GM19238 (cell line): ENCODE measurements around the gene S100A4.
"Not testable (repeated sequence)": the region's sequence is repeated elsewhere in the genome, so short reads cannot be mapped to it uniquely, and the experiment has no call there.

Experiments used
- DNase-seq: peaks from one replicate; pipeline ENCODE4 v3.0.0; 2011; ENCODE audit warnings: low spot score; ENCODE audit not compliant: insufficient read length

The S100A4 gene

GRCh38 chr1:153545067-153546055 lies at the start of gene S100A4:
Gene S100A4, minus strand, starts transcription at chr1:153545806. Its CDS starts 1,012 bp downstream, at chr1:153544794.
- DNase-seq, result no peak

- DNase-seq, result no peak
Measured at GRCh38 chr1:153592748-153593147, 47.1 kb upstream of the S100A4 start.

GRCh38 chr1:153588482-153588881 lies 42.9 kb upstream of the S100A4 start:
- no peak for DNase-seq

- not testable (repeated sequence) for DNase-seq
Measured at GRCh38 chr1:153588033-153588432, 42.4 kb upstream of the S100A4 start.

GRCh38 chr1:153587314-153587713 lies 41.7 kb upstream of the S100A4 start:
- no peak for DNase-seq

GRCh38 chr1:153586347-153586746 lies 40.7 kb upstream of the S100A4 start:
- DNase-seq, result no peak

- no peak for DNase-seq
Measured at GRCh38 chr1:153585006-153585405, 39.4 kb upstream of the S100A4 start.

- no peak for DNase-seq
Measured at GRCh38 chr1:153583976-153584375, 38.4 kb upstream of the S100A4 start.

- not testable (repeated sequence) for DNase-seq
Measured at GRCh38 chr1:153583514-153583913, 37.9 kb upstream of the S100A4 start.

- DNase-seq, result not testable (repeated sequence)
Measured at GRCh38 chr1:153582836-153583235, 37.2 kb upstream of the S100A4 start.

- no peak for DNase-seq
Measured at GRCh38 chr1:153578936-153579335, 33.3 kb upstream of the S100A4 start.

GRCh38 chr1:153578490-153578889 lies 32.9 kb upstream of the S100A4 start:
- no peak for DNase-seq

GRCh38 chr1:153577624-153578051 lies 32.0 kb upstream of the S100A4 start:
- DNase-seq, result no peak

- no peak for DNase-seq
Measured at GRCh38 chr1:153577138-153577537, 31.5 kb upstream of the S100A4 start.

- DNase-seq, result not testable (repeated sequence)
Measured at GRCh38 chr1:153575497-153575896, 29.9 kb upstream of the S100A4 start.

GRCh38 chr1:153575081-153575491 lies 29.5 kb upstream of the S100A4 start:
- DNase-seq, result not testable (repeated sequence)

GRCh38 chr1:153573351-153573750 lies 27.7 kb upstream of the S100A4 start:
- no peak for DNase-seq

GRCh38 chr1:153572569-153573015 lies 27.0 kb upstream of the S100A4 start:
- peak; percentile 63 for DNase-seq

GRCh38 chr1:153571706-153572105 lies 26.1 kb upstream of the S100A4 start:
- no peak for DNase-seq

- no peak for DNase-seq
Measured at GRCh38 chr1:153570874-153571273, 25.3 kb upstream of the S100A4 start.

GRCh38 chr1:153569465-153569864 lies 23.9 kb upstream of the S100A4 start:
- DNase-seq, result no peak

GRCh38 chr1:153568367-153569099 lies 22.9 kb upstream of the S100A4 start:
- peak; percentile 76 for DNase-seq
